ENCODE results near the gene TACR2. TPM values are rescaled to one million over a fixed set of nuclear protein-coding genes. Genes with fewer than 3 reads are reported as not detected.

Gene TACR2
- total and polyA plus RNA-seq, 2 of the 13 experiments (the other 11 are each of a cell fraction or from before 2014, with no cell fraction given): 0.04 TPM; not detected in 1

GRCh38 chr10:69407621-69408301 is 9.0 kb downstream of the TACR2 start (continued):
- no peak for TF ChIP-seq TFDP1 (CRISPR knock-in tag; IDR thresholded peaks at IDR 0.05; ENCODE audit: borderline replicate concordance)
- TF ChIP-seq LBX2 (CRISPR knock-in tag; IDR thresholded peaks at IDR 0.05; ENCODE audit: borderline replicate concordance): no peak
- no peak for TF ChIP-seq ZNF572 (CRISPR knock-in tag; IDR thresholded peaks at IDR 0.05)
- TF ChIP-seq ZNF3 (CRISPR knock-in tag; IDR thresholded peaks at IDR 0.05): no peak
- TF ChIP-seq NR2F1 (CRISPR knock-in tag; IDR thresholded peaks at IDR 0.05): no peak
- TF ChIP-seq ZKSCAN8 (CRISPR knock-in tag; IDR thresholded peaks at IDR 0.05; ENCODE audit: borderline replicate concordance): no peak
- no peak for TF ChIP-seq DRAP1 (CRISPR knock-in tag; IDR thresholded peaks at IDR 0.05)
- TF ChIP-seq KDM2A (CRISPR knock-in tag; IDR thresholded peaks at IDR 0.05; ENCODE audit: borderline replicate concordance, low read depth): 0 out of 2 replicates have a peak, but pooled peaks have one; percentile 15
- no peak for TF ChIP-seq CENPX (CRISPR knock-in tag; IDR thresholded peaks at IDR 0.05)
- TF ChIP-seq, protein P1, sequence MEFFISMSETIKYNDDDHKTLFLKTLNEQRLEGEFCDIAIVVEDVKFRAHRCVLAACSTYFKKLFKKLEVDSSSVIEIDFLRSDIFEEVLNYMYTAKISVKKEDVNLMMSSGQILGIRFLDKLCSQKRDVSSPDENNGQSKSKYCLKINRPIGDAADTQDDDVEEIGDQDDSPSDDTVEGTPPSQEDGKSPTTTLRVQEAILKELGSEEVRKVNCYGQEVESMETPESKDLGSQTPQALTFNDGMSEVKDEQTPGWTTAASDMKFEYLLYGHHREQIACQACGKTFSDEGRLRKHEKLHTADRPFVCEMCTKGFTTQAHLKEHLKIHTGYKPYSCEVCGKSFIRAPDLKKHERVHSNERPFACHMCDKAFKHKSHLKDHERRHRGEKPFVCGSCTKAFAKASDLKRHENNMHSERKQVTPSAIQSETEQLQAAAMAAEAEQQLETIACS (CRISPR knock-in tag; IDR thresholded peaks at IDR 0.05): no peak
- TF ChIP-seq, protein P2, sequence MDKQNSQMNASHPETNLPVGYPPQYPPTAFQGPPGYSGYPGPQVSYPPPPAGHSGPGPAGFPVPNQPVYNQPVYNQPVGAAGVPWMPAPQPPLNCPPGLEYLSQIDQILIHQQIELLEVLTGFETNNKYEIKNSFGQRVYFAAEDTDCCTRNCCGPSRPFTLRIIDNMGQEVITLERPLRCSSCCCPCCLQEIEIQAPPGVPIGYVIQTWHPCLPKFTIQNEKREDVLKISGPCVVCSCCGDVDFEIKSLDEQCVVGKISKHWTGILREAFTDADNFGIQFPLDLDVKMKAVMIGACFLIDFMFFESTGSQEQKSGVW (CRISPR knock-in tag; IDR thresholded peaks at IDR 0.05; ENCODE audit: borderline replicate concordance): no peak
- TF ChIP-seq HOXA3 (CRISPR knock-in tag; IDR thresholded peaks at IDR 0.05): no peak
- no peak for TF ChIP-seq ZNF350 (CRISPR knock-in tag; IDR thresholded peaks at IDR 0.05; ENCODE audit: borderline replicate concordance, low read depth)
- no peak for TF ChIP-seq RCOR2 (CRISPR knock-in tag; IDR thresholded peaks at IDR 0.05)

Measured in HepG2 (cell line).